Neural cell (in vitro differentiated cells): ENCODE measurements around the gene CIITA. TPM values are rescaled to one million over a fixed set of nuclear protein-coding genes. Genes with fewer than 3 reads are reported as not detected.

Experiments used
- H2AFZ ChIP-seq: fragments of 200-600, 300-800 bp; sonication (generic), shearing (Covaris generic); 2 replicates; pipeline ENCODE4 v1.6.0; 2014; ENCODE audit warnings: low read depth, mild to moderate bottlenecking, antibody characterized with exemption, low read length, moderate library complexity
- H3F3A ChIP-seq: fragments of 200-600 bp; shearing (Covaris generic); 2 replicates; pipeline ENCODE4 v1.6.1; 2016; ENCODE audit warnings: mild to moderate bottlenecking, moderate library complexity, mixed read lengths, antibody characterized with exemption, low read length; ENCODE audit not compliant: insufficient read depth, poor library complexity, severe bottlenecking
- H3K27ac ChIP-seq: fragments of 200-600, 300-800 bp; sonication (generic), shearing (Covaris generic); 2 replicates; pipeline ENCODE4 v1.5.1; 2014; ENCODE audit warnings: mild to moderate bottlenecking, low read length, moderate library complexity
- H3K27me3 ChIP-seq: fragments of 300-800, 200-600 bp; sonication (generic), shearing (Covaris generic); 2 replicates; pipeline ENCODE4 v1.6.0; 2014; ENCODE audit warnings: mild to moderate bottlenecking, low read depth, low read length, moderate library complexity; ENCODE audit not compliant: insufficient read depth
- H3K36me3 ChIP-seq: fragments of 300-800, 200-600 bp; sonication (generic), shearing (Covaris generic); 2 replicates; pipeline ENCODE4 v1.5.1; 2014; ENCODE audit warnings: mild to moderate bottlenecking, antibody characterized with exemption, low read length, moderate library complexity; ENCODE audit not compliant: insufficient read depth
- H3K4me2 ChIP-seq: fragments of 300-800, 200-600 bp; sonication (generic), shearing (Covaris generic); 2 replicates; pipeline ENCODE4 v1.6.0; 2014; ENCODE audit warnings: mild to moderate bottlenecking, low read length
- H3K4me3 ChIP-seq: fragments of 300-800, 200-600 bp; sonication (generic), shearing (Covaris generic); 2 replicates; pipeline ENCODE4 v1.5.1; 2014; ENCODE audit warnings: mild to moderate bottlenecking, low read length, moderate library complexity
- H3K79me2 ChIP-seq: fragments of 200-600 bp; shearing (Covaris generic); replicated peaks from 2 replicates; pipeline ENCODE4 v1.6.0; 2014; ENCODE audit warnings: mild to moderate bottlenecking, low read length, moderate library complexity; ENCODE audit not compliant: insufficient read depth
- H3K9ac ChIP-seq: fragments of 300-800, 200-600 bp; sonication (generic), shearing (Covaris generic); 2 replicates; pipeline ENCODE4 v1.6.1; 2016; ENCODE audit warnings: mild to moderate bottlenecking, low read length, mixed read lengths
- H3K9me2 ChIP-seq: fragments of 200-600 bp; shearing (Covaris generic); 2 replicates; pipeline ENCODE4 v1.6.1; 2016; ENCODE audit warnings: mild to moderate bottlenecking, low read length, mixed read lengths; ENCODE audit not compliant: insufficient read depth
- H3K9me3 ChIP-seq: fragments of 200-600, 300-800 bp; sonication (generic), shearing (Covaris generic); 2 replicates; pipeline ENCODE4 v1.6.1; 2016; ENCODE audit warnings: mild to moderate bottlenecking, mixed run types, low read length, moderate library complexity, mixed read lengths
- H4K20me1 ChIP-seq: fragments of 200-600 bp; shearing (Covaris generic); 2 replicates; pipeline ENCODE4 v1.6.1; 2016; ENCODE audit warnings: mild to moderate bottlenecking, mixed run types; ENCODE audit not compliant: insufficient read depth
- EP300 ChIP-seq: fragments of 450-650 bp; conservative IDR thresholded peaks from 2 replicates; pipeline ENCODE4 v1.6.1; 2014; ENCODE audit warnings: antibody characterized with exemption, mild to moderate bottlenecking, moderate library complexity; ENCODE audit not compliant: poor library complexity, severe bottlenecking
- EZH2 ChIP-seq: fragments of 200-600, 300-800 bp; shearing (Covaris generic), sonication (generic); IDR thresholded peaks from 2 replicates; pipeline ENCODE4 v1.6.1; 2014; ENCODE audit warnings: antibody characterized with exemption, low read length, borderline replicate concordance, mild to moderate bottlenecking; ENCODE audit not compliant: insufficient read depth, poor library complexity, severe bottlenecking
- MXI1 ChIP-seq: fragments of 450-650 bp; conservative IDR thresholded peaks from 2 replicates; pipeline ENCODE4 v1.6.1; 2014; ENCODE audit warnings: antibody characterized with exemption, mild to moderate bottlenecking; ENCODE audit not compliant: poor library complexity, severe bottlenecking
- POLR2AphosphoS5 ChIP-seq: IDR thresholded peaks from 2 replicates; pipeline ENCODE4 v1.6.1; 2012
- RAD21 ChIP-seq: fragments of 450-650 bp; conservative IDR thresholded peaks from 2 replicates; pipeline ENCODE4 v1.6.1; 2014; ENCODE audit warnings: antibody characterized with exemption, mild to moderate bottlenecking, moderate library complexity
- SMC3 ChIP-seq: fragments of 450-650 bp; conservative IDR thresholded peaks from 2 replicates; pipeline ENCODE4 v1.6.1; 2014; ENCODE audit warnings: antibody characterized with exemption, mild to moderate bottlenecking, moderate library complexity; ENCODE audit not compliant: poor library complexity
- TAF1 ChIP-seq: IDR thresholded peaks from 2 replicates; pipeline ENCODE4 v1.6.1; 2012; ENCODE audit warnings: low read depth
- polyA plus RNA-seq: library from polyadenylated mRNA; depleted of rRNA; stranded (reverse); fragments of >200 nt; gene quantifications from 2 replicates; pipeline ENCODE4 v1.2.3, GENCODE V29; 2014
- TF ChIP-seq, protein P1 (sequence below): IDR thresholded peaks from 2 replicates; pipeline ENCODE4 v1.6.1; 2012; ENCODE audit warnings: borderline replicate concordance
- TF ChIP-seq, protein P2 (sequence below): fragments of 450-650 bp; IDR thresholded peaks from 2 replicates; pipeline ENCODE4 v1.5.1; 2014; ENCODE audit warnings: antibody characterized with exemption, mild to moderate bottlenecking, moderate library complexity; ENCODE audit not compliant: poor library complexity, severe bottlenecking

The CIITA gene
- polyA plus RNA-seq, 1 donor from 2014 or later: not detected

DNA sequence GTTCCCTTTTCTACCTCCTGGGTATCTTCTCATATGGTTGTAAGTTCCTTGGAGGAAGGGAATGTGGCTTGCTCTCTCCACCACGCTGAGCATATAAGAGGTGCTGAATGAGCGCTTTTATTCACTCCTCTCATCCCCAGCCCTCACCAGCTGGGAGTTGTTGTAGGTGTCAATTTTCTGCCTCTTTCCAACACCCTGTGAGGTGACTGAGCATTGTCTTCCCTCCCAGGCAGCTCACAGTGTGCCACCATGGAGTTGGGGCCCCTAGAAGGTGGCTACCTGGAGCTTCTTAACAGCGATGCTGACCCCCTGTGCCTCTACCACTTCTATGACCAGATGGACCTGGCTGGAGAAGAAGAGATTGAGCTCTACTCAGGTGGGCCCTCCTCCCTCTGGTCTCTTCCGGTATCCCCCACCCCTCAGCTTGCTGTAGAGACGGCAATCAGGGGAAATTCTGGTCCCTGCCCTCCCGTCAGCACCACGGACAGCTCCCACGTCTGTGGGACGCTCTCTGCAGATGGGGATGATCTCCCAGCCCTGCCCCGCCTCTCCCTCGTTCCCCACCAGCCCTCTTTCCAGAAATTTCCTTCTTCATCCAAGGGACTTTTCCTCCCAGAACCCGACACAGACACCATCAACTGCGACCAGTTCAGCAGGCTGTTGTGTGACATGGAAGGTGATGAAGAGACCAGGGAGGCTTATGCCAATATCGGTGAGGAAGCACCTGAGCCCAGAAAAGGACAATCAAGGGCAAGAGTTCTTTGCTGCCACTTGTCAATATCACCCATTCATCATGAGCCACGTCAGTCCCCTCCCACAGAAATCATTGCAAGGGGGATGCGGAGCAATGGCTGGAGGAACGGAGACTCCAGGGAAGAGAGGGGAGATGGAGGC lies 18.3 kb downstream of the CIITA start:
- no peaks in the 10 kb centered on the region for H4K20me1 ChIP-seq
- peaks cover 18% of the 10 kb centered on the region for H3K27me3 ChIP-seq
- H3K9me2 ChIP-seq: no peaks in the 10 kb centered on the region
- no peaks in the 10 kb centered on the region for H3K9me3 ChIP-seq
- no peaks in the 10 kb centered on the region for H3F3A ChIP-seq
- no peaks in the 10 kb centered on the region for H3K36me3 ChIP-seq
- no peak overlapping the region for H3K4me2 ChIP-seq
- TF ChIP-seq, protein P1, sequence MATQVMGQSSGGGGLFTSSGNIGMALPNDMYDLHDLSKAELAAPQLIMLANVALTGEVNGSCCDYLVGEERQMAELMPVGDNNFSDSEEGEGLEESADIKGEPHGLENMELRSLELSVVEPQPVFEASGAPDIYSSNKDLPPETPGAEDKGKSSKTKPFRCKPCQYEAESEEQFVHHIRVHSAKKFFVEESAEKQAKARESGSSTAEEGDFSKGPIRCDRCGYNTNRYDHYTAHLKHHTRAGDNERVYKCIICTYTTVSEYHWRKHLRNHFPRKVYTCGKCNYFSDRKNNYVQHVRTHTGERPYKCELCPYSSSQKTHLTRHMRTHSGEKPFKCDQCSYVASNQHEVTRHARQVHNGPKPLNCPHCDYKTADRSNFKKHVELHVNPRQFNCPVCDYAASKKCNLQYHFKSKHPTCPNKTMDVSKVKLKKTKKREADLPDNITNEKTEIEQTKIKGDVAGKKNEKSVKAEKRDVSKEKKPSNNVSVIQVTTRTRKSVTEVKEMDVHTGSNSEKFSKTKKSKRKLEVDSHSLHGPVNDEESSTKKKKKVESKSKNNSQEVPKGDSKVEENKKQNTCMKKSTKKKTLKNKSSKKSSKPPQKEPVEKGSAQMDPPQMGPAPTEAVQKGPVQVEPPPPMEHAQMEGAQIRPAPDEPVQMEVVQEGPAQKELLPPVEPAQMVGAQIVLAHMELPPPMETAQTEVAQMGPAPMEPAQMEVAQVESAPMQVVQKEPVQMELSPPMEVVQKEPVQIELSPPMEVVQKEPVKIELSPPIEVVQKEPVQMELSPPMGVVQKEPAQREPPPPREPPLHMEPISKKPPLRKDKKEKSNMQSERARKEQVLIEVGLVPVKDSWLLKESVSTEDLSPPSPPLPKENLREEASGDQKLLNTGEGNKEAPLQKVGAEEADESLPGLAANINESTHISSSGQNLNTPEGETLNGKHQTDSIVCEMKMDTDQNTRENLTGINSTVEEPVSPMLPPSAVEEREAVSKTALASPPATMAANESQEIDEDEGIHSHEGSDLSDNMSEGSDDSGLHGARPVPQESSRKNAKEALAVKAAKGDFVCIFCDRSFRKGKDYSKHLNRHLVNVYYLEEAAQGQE: peak; percentile 26
- no peak for TF ChIP-seq MXI1
- no peak for TF ChIP-seq RAD21
- H3K9ac ChIP-seq: no peak overlapping the region
- no peaks in the 10 kb centered on the region for H3K79me2 ChIP-seq
- no peak overlapping the region for H2AFZ ChIP-seq
- no peak overlapping the region for H3K27ac ChIP-seq
- no peak overlapping the region for H3K4me3 ChIP-seq

DNA sequence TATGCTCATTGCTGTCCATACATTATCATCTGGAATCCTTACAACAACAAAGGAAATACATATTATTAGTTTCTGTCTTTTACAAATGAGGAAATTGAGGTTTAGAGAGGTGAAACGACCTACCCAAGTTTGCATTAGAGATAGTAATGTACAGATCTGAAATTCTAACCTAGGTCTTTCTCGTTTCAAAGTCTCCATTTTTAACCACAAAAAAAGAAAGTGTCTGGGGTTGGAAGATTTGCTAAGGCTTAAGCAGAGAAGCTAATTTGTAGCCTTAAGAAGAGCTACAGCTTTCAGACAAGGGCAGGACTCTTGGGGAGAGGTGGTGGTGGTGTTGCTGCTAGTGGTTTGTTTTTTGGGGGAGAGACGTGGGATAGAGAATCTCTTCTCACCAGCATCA lies 19.2 kb downstream of the CIITA start:
- peaks cover 18% of the 10 kb centered on the region for H3K27me3 ChIP-seq
- no peak for TF ChIP-seq TAF1
- no peak for TF ChIP-seq SMC3
- H4K20me1 ChIP-seq: no peaks in the 10 kb centered on the region
- no peaks in the 10 kb centered on the region for H3K79me2 ChIP-seq
- no peaks in the 10 kb centered on the region for H3K9me3 ChIP-seq
- no peak overlapping the region for H3K4me3 ChIP-seq
- H3K27ac ChIP-seq: no peak overlapping the region
- H3K9me2 ChIP-seq: no peaks in the 10 kb centered on the region
- no peak overlapping the region for H3K9ac ChIP-seq
- no peak overlapping the region for H2AFZ ChIP-seq
- H3K36me3 ChIP-seq: no peaks in the 10 kb centered on the region
- no peak overlapping the region for H3K4me2 ChIP-seq
- no peaks in the 10 kb centered on the region for H3F3A ChIP-seq

DNA sequence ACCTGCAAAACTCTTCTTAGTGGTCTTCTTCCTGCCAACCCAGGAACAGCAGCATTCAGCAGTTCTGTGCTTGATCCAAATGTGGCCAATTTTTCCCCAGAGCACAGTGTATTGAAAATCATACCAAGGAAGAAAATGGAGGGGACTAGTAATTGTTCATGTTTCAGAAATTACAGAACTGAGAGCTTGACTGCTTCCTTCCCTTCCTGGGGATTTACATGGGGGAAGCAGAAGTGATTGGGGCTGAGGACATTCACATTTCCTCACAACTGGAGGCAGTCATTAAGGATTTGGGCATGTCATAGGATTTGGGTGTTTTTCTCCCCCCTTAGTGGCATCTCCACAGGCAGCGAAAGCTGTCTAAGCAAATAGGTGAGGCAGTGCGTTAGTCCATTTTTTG lies 19.7 kb downstream of the CIITA start:
- H3K27me3 ChIP-seq: peaks cover 18% of the 10 kb centered on the region
- H3K9me2 ChIP-seq: no peaks in the 10 kb centered on the region
- no peak for TF ChIP-seq TAF1
- no peak for TF ChIP-seq EZH2
- TF ChIP-seq EP300: no peak
- TF ChIP-seq, protein P1: no peak
- no peak for TF ChIP-seq POLR2AphosphoS5
- no peak for TF ChIP-seq SMC3
- TF ChIP-seq MXI1: no peak
- TF ChIP-seq, protein P2, sequence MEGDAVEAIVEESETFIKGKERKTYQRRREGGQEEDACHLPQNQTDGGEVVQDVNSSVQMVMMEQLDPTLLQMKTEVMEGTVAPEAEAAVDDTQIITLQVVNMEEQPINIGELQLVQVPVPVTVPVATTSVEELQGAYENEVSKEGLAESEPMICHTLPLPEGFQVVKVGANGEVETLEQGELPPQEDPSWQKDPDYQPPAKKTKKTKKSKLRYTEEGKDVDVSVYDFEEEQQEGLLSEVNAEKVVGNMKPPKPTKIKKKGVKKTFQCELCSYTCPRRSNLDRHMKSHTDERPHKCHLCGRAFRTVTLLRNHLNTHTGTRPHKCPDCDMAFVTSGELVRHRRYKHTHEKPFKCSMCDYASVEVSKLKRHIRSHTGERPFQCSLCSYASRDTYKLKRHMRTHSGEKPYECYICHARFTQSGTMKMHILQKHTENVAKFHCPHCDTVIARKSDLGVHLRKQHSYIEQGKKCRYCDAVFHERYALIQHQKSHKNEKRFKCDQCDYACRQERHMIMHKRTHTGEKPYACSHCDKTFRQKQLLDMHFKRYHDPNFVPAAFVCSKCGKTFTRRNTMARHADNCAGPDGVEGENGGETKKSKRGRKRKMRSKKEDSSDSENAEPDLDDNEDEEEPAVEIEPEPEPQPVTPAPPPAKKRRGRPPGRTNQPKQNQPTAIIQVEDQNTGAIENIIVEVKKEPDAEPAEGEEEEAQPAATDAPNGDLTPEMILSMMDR: no peak
- no peak for TF ChIP-seq RAD21
- H3K4me2 ChIP-seq: no peak overlapping the region
- no peak overlapping the region for H3K4me3 ChIP-seq
- H3K27ac ChIP-seq: no peak overlapping the region
- no peak overlapping the region for H3K9ac ChIP-seq
- H3K36me3 ChIP-seq: no peaks in the 10 kb centered on the region
- no peaks in the 10 kb centered on the region for H3F3A ChIP-seq
- H2AFZ ChIP-seq: no peak overlapping the region
- H4K20me1 ChIP-seq: no peaks in the 10 kb centered on the region
- no peaks in the 10 kb centered on the region for H3K9me3 ChIP-seq
- H3K79me2 ChIP-seq: no peaks in the 10 kb centered on the region
